Heart right ventricle (tissue), 16 donors: ENCODE results near the gene YWHAB. TPM values are rescaled to one million over a fixed set of nuclear protein-coding genes. Genes with fewer than 3 reads are reported as not detected.

Source experiments
- ATAC-seq, 8 donors: fragments of 200-7000 bp; cut with Tn5 transposase; one replicate each; pipeline ENCODE4 v1.9.1; 2020; ENCODE audit warnings: mild to moderate bottlenecking in 8 of 8, moderate library complexity in 8 of 8, moderate number of reproducible peaks in 1 of 8
- DNase-seq, 2 donors: peaks; one replicate each; pipeline ENCODE4 v3.0.0-alpha.2; 2020
- H3K27ac ChIP-seq, 10 donors: fragments of 200-600 bp; sonication (generic) in 2 of 10; one replicate each; pipeline versions ENCODE4 v1.5.0 to v1.8.0; 2020 to 2022; ENCODE audit warnings: mild to moderate bottlenecking in 3 of 10
- H3K27me3 ChIP-seq, 7 donors: fragments of 200-600 bp; one replicate each; pipeline ENCODE4 v1.8.0; 2021 to 2022; ENCODE audit warnings: mild to moderate bottlenecking in 2 of 7
- H3K36me3 ChIP-seq, 9 donors: fragments of 200-600 bp; sonication (generic) in 1 of 9; one replicate each; pipeline versions ENCODE4 v1.5.0 to v1.8.0; 2020 to 2022; ENCODE audit warnings: mild to moderate bottlenecking in 2 of 9
- H3K4me1 ChIP-seq, 9 donors: fragments of 200-600 bp; sonication (generic) in 1 of 9; one replicate each; pipeline versions ENCODE4 v1.5.0 to v1.8.0; 2020 to 2022; ENCODE audit warnings: mild to moderate bottlenecking in 4 of 9
- H3K4me3 ChIP-seq, 10 donors: fragments of 200-600 bp; sonication (generic) in 2 of 10; one replicate each; pipeline versions ENCODE4 v1.5.0 to v1.8.0; 2020 to 2022; ENCODE audit warnings: mild to moderate bottlenecking in 7 of 10, moderate library complexity in 2 of 10
- H3K9me3 ChIP-seq, 11 donors: fragments of 200-600 bp in 10 of 11; sonication (generic) in 2 of 11; one replicate each; pipeline versions ENCODE4 v1.5.0 to v1.8.0; 2013 to 2022; ENCODE audit warnings: mild to moderate bottlenecking in 2 of 11, control low read depth in 1 of 11, moderate library complexity in 1 of 11
- WGBS, 2 donors: extraction: QIAGEN DNeasy Blood & Tissue Kit; methylation state at CpG; one replicate each; pipeline ENCODE4 v1.1.7; 2013; ENCODE audit warnings: inconsistent platforms in 1 of 2; 5-methylcytosine and 5-hydroxymethylcytosine counted together
- intact Hi-C, 10 donors: fragments of 100-400 bp; cut with DNase I; formaldehyde crosslinking; loops; one replicate each; pipeline versions ENCODE4 v1.11.1 to v1.14.2; 2022
- polyA plus RNA-seq, 2 donors: library from polyadenylated mRNA; stranded (reverse); fragments of 200-250 nt; gene quantifications; one replicate each; pipeline ENCODE4 v1.2.3, GENCODE V29; 2013
- total RNA-seq, 10 donors: library from RNA; stranded (reverse); fragmentation: NEBNext Ultra II Directional in 3 of 10; extraction: Animal tissue kit (Norgen Biotek cat#: 25700) in 3 of 10; gene quantifications; one replicate each; pipeline versions ENCODE4 v1.2.1 to v1.2.4, GENCODE V29; 2021 to 2023
- TF ChIP-seq, protein P1 (sequence below), 9 donors: fragments of 200-600 bp; sonication (generic) in 2 of 9; IDR thresholded peaks; one replicate each; pipeline versions ENCODE4 v1.5.0 to v1.8.0; 2021 to 2022; ENCODE audit warnings: antibody characterized with exemption in 9 of 9, mild to moderate bottlenecking in 5 of 9, moderate library complexity in 1 of 9
- donor health status: Arrhythmogenic right ventricular cardiomyopathy.
- donor health status: ischemic (EF 13 %, LVEDD 7.1; RV severe dilation, severe dysfunction).
- donor health status: healthy with polysubstance abuse.
- donor health status: DM: no; HTN: yes; CAD: no.
- donor health status: DM: no; HTN: no; CAD: no.
- donor health status: ischemic (EF 25% LVEDD 6.9; RV normal size, moderate dysfunction).
- donor health status: ischemic (EF 25% LVEDD 5.7; RV mildly dilated, moderate dysfunction).
- donor health status: healthy.
- donor health status: DM: yes; HTN: yes; CAD: no.
- donor health status: Ischemic cardiomyopathy.
- donor health status: ischemic (EF 35%, LVEDD 5.7; RV mildly dilated, moderate dysfunction).
- donor health status: nonischemic (EF 11% LVEDD 7.7; RV severe dilation, severe dysfunction).
- donor health status: DM: yes; HTN: yes; CAD: no.
- donor health status: PGD.
- donor health status: ischemic (EF 29% LVEDD 5.4; RV normal size, mild dysfunction).
- donor health status: nonischemic (EF 23%, LVEDD 6.1; RV moderate dilation, normal function).

Gene YWHAB
- total and polyA plus RNA-seq, 12 donors, result 37.9 to 130 (median 114) TPM

GRCh38 chr20:44843876-44844275 lies 41.6 kb upstream of the YWHAB start:
- no peak overlapping the region for H3K27ac ChIP-seq

GRCh38 chr20:44848254-44849015 lies 37.1 kb upstream of the YWHAB start:
- no peak for DNase-seq
- Histone ChIP-seq H3K4me1 (no peaks in the 10 kb centered on the region), H3K27ac (no peak overlapping the region), H3K36me3 (no peaks in the 10 kb centered on the region), H3K27me3 (peaks cover 0 to 26% (median 14%) of the 10 kb centered on the region in 7 donors), H3K9me3 (no peaks in the 10 kb centered on the region), H3K4me3 (no peak overlapping the region)
- intact Hi-C loops, result no loop called here
- ATAC-seq, result no peak
- TF ChIP-seq, protein P1, sequence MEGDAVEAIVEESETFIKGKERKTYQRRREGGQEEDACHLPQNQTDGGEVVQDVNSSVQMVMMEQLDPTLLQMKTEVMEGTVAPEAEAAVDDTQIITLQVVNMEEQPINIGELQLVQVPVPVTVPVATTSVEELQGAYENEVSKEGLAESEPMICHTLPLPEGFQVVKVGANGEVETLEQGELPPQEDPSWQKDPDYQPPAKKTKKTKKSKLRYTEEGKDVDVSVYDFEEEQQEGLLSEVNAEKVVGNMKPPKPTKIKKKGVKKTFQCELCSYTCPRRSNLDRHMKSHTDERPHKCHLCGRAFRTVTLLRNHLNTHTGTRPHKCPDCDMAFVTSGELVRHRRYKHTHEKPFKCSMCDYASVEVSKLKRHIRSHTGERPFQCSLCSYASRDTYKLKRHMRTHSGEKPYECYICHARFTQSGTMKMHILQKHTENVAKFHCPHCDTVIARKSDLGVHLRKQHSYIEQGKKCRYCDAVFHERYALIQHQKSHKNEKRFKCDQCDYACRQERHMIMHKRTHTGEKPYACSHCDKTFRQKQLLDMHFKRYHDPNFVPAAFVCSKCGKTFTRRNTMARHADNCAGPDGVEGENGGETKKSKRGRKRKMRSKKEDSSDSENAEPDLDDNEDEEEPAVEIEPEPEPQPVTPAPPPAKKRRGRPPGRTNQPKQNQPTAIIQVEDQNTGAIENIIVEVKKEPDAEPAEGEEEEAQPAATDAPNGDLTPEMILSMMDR (IDR thresholded peaks at IDR 0.05), result no peak
- 75 to 78% methylated on average over 4 of the region's 4 CpGs for WGBS, 2 donors

More at GRCh38 chr20:44843876-44844275, 41.6 kb upstream of the YWHAB start:
- TF ChIP-seq, protein P1 (IDR thresholded peaks at IDR 0.05), result no peak
- intact Hi-C loops, result no loop called here
- DNase-seq, result no peak
- no peak overlapping the region for H3K4me3 ChIP-seq
- ATAC-seq, result no peak
- 76 to 79% methylated on average over 5 of the region's 5 CpGs for WGBS, 2 donors
- peaks cover 0 to 4% (median 0%) of the 10 kb centered on the region in 11 donors for H3K9me3 ChIP-seq
- H3K27me3 ChIP-seq, result peaks cover 0 to 45% (median 23%) of the 10 kb centered on the region in 7 donors
- H3K36me3 ChIP-seq, result no peaks in the 10 kb centered on the region
- H3K4me1 ChIP-seq, result no peaks in the 10 kb centered on the region

GRCh38 chr20:44849703-44850102 lies 35.8 kb upstream of the YWHAB start:
- Histone ChIP-seq H3K4me1 (no peaks in the 10 kb centered on the region), H3K9me3 (no peaks in the 10 kb centered on the region), H3K4me3 (no peak overlapping the region), H3K27me3 (peaks cover 0 to 18% (median 4%) of the 10 kb centered on the region in 7 donors), H3K36me3 (no peaks in the 10 kb centered on the region), H3K27ac (no peak overlapping the region)
- WGBS, 2 donors, result 64 to 79% methylated on average over 1 of the region's 1 CpG
- no peak for ATAC-seq
- intact Hi-C loops, result no loop called here
- DNase-seq, result no peak
- TF ChIP-seq, protein P1 (IDR thresholded peaks at IDR 0.05), result no peak

- 40 to 47% methylated on average over 3 of the region's 3 CpGs for WGBS, 2 donors
- DNase-seq, result no peak
- H3K36me3 ChIP-seq, result no peaks in the 10 kb centered on the region
- intact Hi-C loops, result no loop called here
- H3K9me3 ChIP-seq, result no peaks in the 10 kb centered on the region
- no peak for ATAC-seq
- no peak overlapping the region for H3K4me3 ChIP-seq
- H3K4me1 ChIP-seq, result no peaks in the 10 kb centered on the region
- TF ChIP-seq, protein P1 (IDR thresholded peaks at IDR 0.05), result no peak
- H3K27ac ChIP-seq, result no peak overlapping the region
- H3K27me3 ChIP-seq, result peaks cover 0 to 18% (median 0%) of the 10 kb centered on the region in 7 donors
These were observed 35.2 kb upstream of the YWHAB start for GRCh38 chr20:44850272-44850671.
